ENCODE measurements around the gene HSD17B11. TPM values are rescaled to one million over a fixed set of nuclear protein-coding genes. Genes with fewer than 3 reads are reported as not detected.
"Not testable (repeated sequence)": the region's sequence is repeated elsewhere in the genome, so short reads cannot be mapped to it uniquely, and the experiment has no call there.

Gene HSD17B11
- total RNA-seq, 1 donor from 2014 or later, result 27.0 TPM

DNA sequence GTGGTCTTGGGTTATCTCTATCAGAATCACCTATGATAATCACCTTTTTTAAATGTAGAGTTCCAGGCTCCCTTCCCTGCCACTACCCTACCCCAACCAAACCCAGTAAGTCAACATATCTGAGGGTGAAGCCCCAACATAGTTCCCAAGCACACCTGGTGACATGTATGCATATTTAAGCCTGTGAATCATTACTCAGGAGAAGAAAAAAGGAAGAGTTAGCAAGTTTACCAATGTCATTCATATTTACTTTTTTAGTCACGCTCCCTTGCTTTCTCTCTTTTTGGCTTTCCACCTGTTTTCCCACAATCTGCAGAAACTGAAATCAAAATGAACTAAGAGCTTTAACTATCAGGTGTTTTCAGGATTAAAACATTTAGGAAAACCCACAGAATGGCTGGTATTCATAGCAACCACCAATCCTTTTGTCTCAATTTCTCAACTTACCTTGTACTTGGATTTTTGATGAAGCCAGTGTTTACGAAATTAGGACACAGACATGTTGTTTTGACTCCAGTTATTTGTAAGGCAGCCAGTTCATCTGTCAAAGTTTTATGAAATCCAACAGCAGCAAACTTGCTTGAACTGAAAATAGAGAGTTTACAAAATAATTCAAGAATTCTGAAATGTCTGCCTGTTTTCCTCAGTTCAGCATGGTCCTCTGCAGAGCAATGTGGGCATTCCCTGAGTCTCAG, 34.0 kb downstream of the HSD17B11 start:
- no peak for DNase-seq (ENCODE audit: low spot score)

DNA sequence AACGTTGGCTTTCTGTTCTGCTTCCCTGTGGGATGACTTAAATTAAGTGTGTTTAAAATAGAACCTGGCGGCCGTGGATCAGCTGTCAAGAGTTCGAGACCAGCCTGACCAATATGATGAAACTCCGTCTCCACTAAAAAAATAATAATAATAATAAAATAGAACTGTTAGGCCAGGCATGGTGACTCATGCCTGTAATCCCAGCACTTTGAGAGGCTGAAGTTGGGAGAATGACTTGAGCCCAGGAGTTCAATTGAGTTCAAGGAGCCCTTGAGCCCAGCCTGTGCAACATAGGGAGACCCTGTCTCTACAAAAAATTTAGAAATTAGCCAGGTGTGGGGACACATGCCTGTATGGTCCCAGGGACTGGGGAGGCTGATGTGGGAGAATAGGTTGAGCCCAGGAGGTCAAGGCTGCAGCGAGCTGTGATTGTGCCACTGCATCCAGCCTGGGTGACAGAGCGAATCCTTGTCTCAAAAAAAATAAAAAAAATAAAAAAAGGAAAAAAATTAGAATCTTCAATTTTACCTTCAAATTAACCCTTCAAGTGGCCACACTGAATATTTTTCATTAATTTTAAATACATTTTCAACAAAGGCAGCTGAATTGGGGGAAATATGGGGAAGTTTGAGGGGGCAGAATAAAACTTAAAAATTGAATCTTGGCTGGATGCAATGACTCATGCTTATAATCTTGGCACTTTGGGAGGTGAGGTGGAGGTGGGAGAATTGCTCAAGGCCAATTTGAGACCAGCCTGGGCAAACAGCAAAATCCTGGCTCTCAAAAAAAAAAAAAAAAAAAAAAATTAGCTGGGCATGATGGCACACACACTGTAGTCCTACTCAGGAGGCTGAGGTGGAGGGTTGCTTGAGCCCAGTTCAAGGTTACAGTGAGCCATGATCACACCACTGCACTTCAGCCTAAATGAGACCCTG, 36.6 kb downstream of the HSD17B11 start:
- DNase-seq (ENCODE audit: low spot score), result no peak

- DNase-seq (ENCODE audit: low spot score), result no peak
These were observed 37.4 kb downstream of the HSD17B11 start for GRCh38 chr4:87353592-87353991.

- no peak for DNase-seq (ENCODE audit: low spot score)
These were observed 45.8 kb downstream of the HSD17B11 start for GRCh38 chr4:87345139-87345538.

DNA sequence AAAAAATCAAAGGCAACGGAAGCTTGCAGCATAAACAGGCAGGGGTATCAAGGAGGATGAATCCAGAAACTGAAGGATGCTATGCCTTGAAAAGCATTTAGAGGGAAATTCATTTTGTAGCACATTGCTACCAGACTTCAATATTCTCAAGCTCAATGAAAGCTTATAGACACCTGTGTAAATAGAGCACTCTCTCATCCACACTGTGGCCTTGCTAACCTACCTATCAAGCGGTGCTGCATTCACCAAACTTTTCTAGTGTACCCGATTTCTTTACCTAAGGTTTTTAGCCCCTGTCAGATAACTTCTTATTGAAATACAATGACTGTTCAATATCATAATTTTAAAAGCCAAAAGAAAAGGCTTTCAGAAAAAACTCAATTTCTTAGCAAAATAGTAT, 48.1 kb downstream of the HSD17B11 start:
- DNase-seq (ENCODE audit: low spot score), result no peak

- DNase-seq (ENCODE audit: low spot score), result not testable (repeated sequence)
These were observed 48.9 kb downstream of the HSD17B11 start for GRCh38 chr4:87341954-87342635.

DNA sequence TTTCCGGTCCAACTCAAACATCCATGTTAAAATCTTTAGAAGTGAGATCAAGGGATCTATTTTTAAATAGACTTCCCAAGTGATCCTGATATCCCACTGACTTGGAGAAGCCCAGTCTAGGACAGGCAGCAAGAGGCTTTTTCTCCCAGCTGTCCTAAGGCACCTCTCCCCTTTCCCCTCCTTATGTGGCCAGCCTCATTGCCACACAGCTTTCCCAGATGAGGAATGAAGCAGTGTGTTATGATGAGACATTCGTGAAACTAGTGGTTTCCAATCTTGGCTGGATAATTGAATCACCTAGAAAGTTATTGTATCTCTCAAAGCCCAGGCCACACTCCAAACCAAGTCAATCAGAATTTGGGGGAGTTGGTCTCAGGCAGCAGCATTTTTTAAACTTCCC, 51.5 kb downstream of the HSD17B11 start:
- DNase-seq (ENCODE audit: low spot score), result no peak

- no peak for DNase-seq (ENCODE audit: low spot score)
These were observed 53.6 kb downstream of the HSD17B11 start for GRCh38 chr4:87337361-87337760.

GRCh38 chr4:87333267-87333666, 57.7 kb downstream of the HSD17B11 start:
- DNase-seq (ENCODE audit: low spot score), result no peak

GRCh38 chr4:87330761-87331160, 60.2 kb downstream of the HSD17B11 start:
- no peak for DNase-seq (ENCODE audit: low spot score)

- DNase-seq (ENCODE audit: low spot score), result no peak
These were observed 63.9 kb downstream of the HSD17B11 start for GRCh38 chr4:87327136-87327535.

- DNase-seq (ENCODE audit: low spot score), result no peak
These were observed 64.5 kb downstream of the HSD17B11 start for GRCh38 chr4:87326460-87326859.

DNA sequence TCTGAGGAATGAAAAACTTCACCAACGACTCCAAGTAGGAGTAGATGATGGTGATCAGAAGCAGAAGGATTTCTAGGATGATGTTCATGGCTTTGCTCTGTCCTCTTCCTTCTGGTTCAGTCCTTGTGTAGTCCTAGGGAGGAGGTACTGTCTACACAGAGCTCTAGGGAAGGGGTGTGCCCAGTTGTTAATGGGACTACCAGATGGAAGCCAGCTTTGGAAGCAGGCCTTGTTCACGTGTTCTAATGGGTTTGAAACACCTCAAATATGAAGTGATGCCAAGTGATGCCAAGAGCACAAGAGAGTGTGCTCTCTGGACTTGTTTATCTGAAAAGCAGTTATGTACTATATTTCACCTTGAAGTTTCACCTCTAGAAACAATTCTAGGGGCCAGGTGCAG, 68.2 kb downstream of the HSD17B11 start, which contains the start of gene HSD17B13:
TSS of gene HSD17B13 (minus strand) at position 129 of the 400 bp plus-strand sequence. CDS start at position 88, 41 bp downstream.
- no peak for DNase-seq (ENCODE audit: low spot score)

DNA sequence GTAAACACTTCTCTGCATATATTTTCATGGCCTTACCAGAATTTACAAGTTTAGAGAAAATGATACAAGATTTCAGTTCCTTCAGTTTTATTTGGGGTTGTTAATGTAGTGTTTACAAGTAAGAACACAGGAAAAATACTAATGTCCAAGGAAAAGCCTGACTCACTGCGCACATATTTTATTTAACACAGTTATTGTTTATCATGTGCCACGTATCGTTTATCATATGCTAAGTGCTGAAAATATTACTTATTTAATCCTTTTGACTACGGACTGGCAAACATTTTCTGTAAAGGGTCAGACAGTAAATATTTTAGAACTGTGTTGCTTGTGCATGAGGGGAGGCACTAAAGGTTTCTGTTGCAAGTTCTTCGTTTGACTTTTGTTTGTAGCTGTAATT, 69.1 kb downstream of the HSD17B11 start:
- DNase-seq (ENCODE audit: low spot score), result no peak

DNA sequence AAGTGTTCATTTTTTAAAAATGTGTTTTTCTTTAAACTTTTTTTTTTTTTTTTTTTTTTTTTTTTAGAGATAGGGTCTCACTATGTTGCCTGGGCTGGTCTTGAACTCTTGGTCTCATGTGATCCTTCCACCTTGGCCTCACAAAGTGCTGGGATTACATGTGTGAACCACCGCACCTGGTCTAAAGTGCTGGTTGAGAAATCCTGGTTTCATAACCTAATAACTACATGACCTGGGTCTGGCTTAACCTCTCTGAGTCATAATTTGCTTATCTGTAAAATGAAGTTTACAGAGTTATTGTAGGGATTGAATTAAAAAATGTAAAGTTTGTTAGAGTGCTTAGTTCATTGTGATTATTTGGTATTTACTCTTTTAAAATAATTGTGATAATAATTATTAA, 73.5 kb downstream of the HSD17B11 start:
- DNase-seq (ENCODE audit: low spot score), result no peak

DNA sequence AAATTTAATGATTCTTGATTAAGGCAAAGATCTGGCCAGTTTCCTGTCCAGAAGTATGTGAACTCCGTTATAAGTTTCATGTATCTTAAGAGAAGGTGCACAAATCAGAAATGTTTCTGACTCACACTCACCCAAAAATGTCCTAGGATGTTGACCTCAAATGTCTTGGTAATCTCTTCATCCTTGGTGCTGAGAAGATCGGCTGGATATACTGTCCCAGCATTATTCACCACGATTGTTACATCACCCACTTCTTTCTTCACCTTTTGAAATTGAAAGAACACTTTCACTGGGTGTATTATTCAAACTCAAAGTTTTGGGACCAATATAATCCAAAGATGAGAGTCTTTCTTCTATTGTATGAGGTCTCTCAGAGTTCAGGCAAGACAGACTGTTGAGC, 74.0 kb downstream of the HSD17B11 start:
- no peak for DNase-seq (ENCODE audit: low spot score)

GRCh38 chr4:87315000-87315399, 76.0 kb downstream of the HSD17B11 start:
- DNase-seq (ENCODE audit: low spot score), result not testable (repeated sequence)

GRCh38 chr4:87313756-87314155, 77.2 kb downstream of the HSD17B11 start:
- DNase-seq (ENCODE audit: low spot score), result no peak

- DNase-seq (ENCODE audit: low spot score), result no peak
These were observed 79.3 kb downstream of the HSD17B11 start for GRCh38 chr4:87311684-87312083.

DNA sequence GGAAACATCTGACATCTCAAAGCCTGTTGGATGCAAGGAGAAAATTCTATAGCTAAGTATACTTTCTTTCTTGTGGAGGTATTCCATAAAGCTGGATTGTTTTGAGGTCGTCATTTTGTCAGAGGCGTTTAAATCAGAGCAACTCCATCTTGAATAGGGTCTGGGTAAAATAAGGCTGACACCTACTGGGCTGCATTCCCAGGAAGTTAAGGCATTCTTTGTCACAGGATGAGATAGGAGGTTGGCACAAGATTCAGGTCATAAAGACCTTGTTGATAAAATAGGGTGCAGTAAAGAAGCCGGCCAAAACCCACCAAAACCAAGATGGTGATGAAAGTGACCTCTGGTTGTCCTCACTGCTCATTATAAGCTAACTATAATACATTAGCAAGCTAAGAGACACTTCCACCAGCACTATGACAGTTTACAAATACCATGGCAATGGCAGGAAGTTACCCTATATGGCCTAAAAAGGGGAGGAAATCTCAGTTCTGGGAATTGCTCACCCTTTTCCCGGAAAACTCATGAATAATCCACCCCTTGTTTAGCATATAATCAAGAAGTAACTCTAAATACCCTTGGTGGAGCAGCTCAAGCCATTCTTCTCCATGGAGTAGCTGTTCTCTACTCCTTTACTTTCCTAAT, 80.2 kb downstream of the HSD17B11 start:
- no peak for DNase-seq (ENCODE audit: low spot score)

- no peak for DNase-seq (ENCODE audit: low spot score)
These were observed 81.4 kb downstream of the HSD17B11 start for GRCh38 chr4:87309625-87310024.

GRCh38 chr4:87306056-87306455, 84.9 kb downstream of the HSD17B11 start:
- DNase-seq (ENCODE audit: low spot score), result no peak

Data from ureter (tissue), 1 donor.